ENCODE results near the gene HADHB. TPM values are rescaled to one million over a fixed set of nuclear protein-coding genes. Genes with fewer than 3 reads are reported as not detected.

HADHB gene
- total and polyA plus RNA-seq, 2 of the 13 experiments (the other 11 are each of a cell fraction or from before 2014, with no cell fraction given) = 112 to 238 TPM

GRCh38 chr2:26241928-26242436, 2.8 kb upstream of the HADHB start:
- DNase-seq (ENCODE audit: low spot score) = no peak
- CTCF ChIA-PET (ENCODE audit: low intra/inter-chr PET ratio, low total read pairs) = no interaction called here
- no peak for ATAC-seq
- Histone ChIP-seq H3K79me2 (ENCODE audit: insufficient read depth, low read length) (peaks cover 87% of the 10 kb centered on the region), H3K9ac (ENCODE audit: insufficient read depth, low read depth, low read length) (no peak overlapping the region), H3K27ac (ENCODE audit: extremely low read length, insufficient read depth, low read length) (no peak overlapping the region), H3K4me3 (replicated peaks in 1 of 3; ENCODE audit: insufficient read depth in 1 of 3, low read depth in 2 of 3, low read length in 3 of 3) (peak overlapping the region in 2 of 3 experiments; percentile 94 to 96; a peak in 2 of 6 replicates), H2AFZ (ENCODE audit: low read length) (no peak overlapping the region), H3K4me2 (ENCODE audit: low read depth, low read length) (peak overlapping the region; percentile 77; the same call in 1 of the 2 replicates), H4K20me1 (ENCODE audit: insufficient read depth, low read length) (peaks cover 28% of the 10 kb centered on the region), H3K9me3 (ENCODE audit: low read length) (no peaks in the 10 kb centered on the region), H3K4me1 (ENCODE audit: insufficient read depth, low read length) (peaks cover 67% of the 10 kb centered on the region), H3K27me3 (ENCODE audit: control insufficient read depth in 1 of 2, insufficient read depth in 2 of 2, low read length in 2 of 2) (peaks cover 0 to 7% of the 10 kb centered on the region in 2 experiments; a peak in 2 of 5 replicates), H3K36me3 (replicated peaks in 1 of 2; ENCODE audit: control insufficient read depth in 1 of 2, insufficient read depth in 2 of 2, low read length in 2 of 2) (peaks cover 2 to 10% of the 10 kb centered on the region in 2 experiments; a peak in 4 of 5 replicates)
- intact Hi-C loops (cut with micrococcal nuclease; ENCODE audit: unreplicated experiment) = loop anchor here (5.0 kb wide), 1 partner anchor 545 kb away; the partner anchor contains the start of gene CENPA
- no peak for FAIRE-seq
- POLR2A ChIA-PET = interaction anchor here (1.3 to 5.2 kb wide), 2 partner anchors 14 to 103 kb away, joined by 4 to 38 read pairs; partner anchors contain the start of gene SELENOI
- BruUV-seq (replicated peaks) = no TSS peak
- TF ChIP-seq ZBTB33 (CRISPR knock-in tag; IDR thresholded peaks at IDR 0.05) (no peak), ZMYM3 (CRISPR knock-in tag; IDR thresholded peaks at IDR 0.05) (0 out of 2 replicates have a peak, but pooled peaks have one; percentile 13), ZNF563 (CRISPR knock-in tag; IDR thresholded peaks at IDR 0.05) (no peak)
- in situ Hi-C loops (cut with HindIII; ENCODE audit: extremely low pct_ligation_motif_present, low pct_unique_long_range_greater_than_20kb) = no loop called here
- WGBS (ENCODE audit: low lambda C conversion rate) = 87% methylated on average over 6 of the region's 6 CpGs
